OCI-LY3 (cell line): ENCODE data around the gene CDKN3.
A peak's percentile ranks its signal among the peaks of the same experiment; 100 is the strongest.

Experiments
- H2AFZ ChIP-seq: fragments of 200-600, 300-600 bp; shearing (Covaris generic); 2 replicates; pipeline ENCODE4 v1.6.0; 2014; ENCODE audit warnings: antibody characterized with exemption, low read depth, low read length
- H3K27ac ChIP-seq: fragments of 200-600, 300-600 bp; sonication (generic); 2 replicates; pipeline ENCODE4 v1.5.1; 2014; ENCODE audit warnings: mild to moderate bottlenecking, low read length, moderate library complexity, mixed read lengths
- H3K27me3 ChIP-seq: fragments of 200-600, 300-600 bp; sonication (generic); 2 replicates; pipeline ENCODE4 v1.6.1; 2014; ENCODE audit warnings: low read depth, low read length, mixed read lengths
- H3K36me3 ChIP-seq: fragments of 200-600, 300-600 bp; sonication (generic); replicated peaks from 2 replicates; pipeline ENCODE3; 2014; ENCODE audit warnings: low read depth, low read length, mixed read lengths
- H3K4me1 ChIP-seq: fragments of 300-600, 200-600 bp; sonication (generic); 2 replicates; pipeline ENCODE4 v1.6.1; 2014; ENCODE audit warnings: low read length, mixed read lengths
- H3K4me2 ChIP-seq: fragments of 200-600, 300-600 bp; sonication (generic); 2 replicates; pipeline ENCODE4 v1.6.1; 2014; ENCODE audit warnings: low read length, mixed read lengths
- H3K4me3 ChIP-seq: fragments of 300-600, 200-600 bp; sonication (generic); 2 replicates; pipeline ENCODE4 v1.5.1; 2014; ENCODE audit warnings: antibody characterized with exemption, mild to moderate bottlenecking, low read length, moderate library complexity
- H3K79me2 ChIP-seq: fragments of 300-600, 200-600 bp; shearing (Covaris generic); 2 replicates; pipeline ENCODE4 v1.6.1; 2014; ENCODE audit warnings: mild to moderate bottlenecking, low read length, mixed read lengths
- H3K9ac ChIP-seq: fragments of 300-600, 200-600 bp; shearing (Covaris generic); 2 replicates; pipeline ENCODE4 v1.6.0; 2014; ENCODE audit warnings: mild to moderate bottlenecking, low read length, moderate library complexity
- H3K9me3 ChIP-seq: fragments of 200-600, 300-600 bp; shearing (Covaris generic); 2 replicates; pipeline ENCODE4 v1.6.1; 2014; ENCODE audit warnings: low read length, mixed read lengths; ENCODE audit not compliant: insufficient read depth
- H4K20me1 ChIP-seq: fragments of 200-600, 300-600 bp; sonication (generic); 2 replicates; pipeline ENCODE4 v1.6.1; 2016; ENCODE audit warnings: low read length, mixed read lengths; ENCODE audit not compliant: insufficient read depth
- CTCF ChIP-seq: fragments of 200-600, 300-600 bp; sonication (generic); IDR thresholded peaks from 2 replicates; pipeline ENCODE4 v1.5.1; 2014; ENCODE audit warnings: antibody characterized with exemption, low read length, low read depth
- EZH2phosphoT487 ChIP-seq: fragments of 200-600 bp; shearing (Covaris generic); IDR thresholded peaks from 2 replicates; pipeline ENCODE4 v1.6.1; 2018; ENCODE audit warnings: antibody characterized with exemption, mixed run types, low read depth

CDKN3 gene

DNA sequence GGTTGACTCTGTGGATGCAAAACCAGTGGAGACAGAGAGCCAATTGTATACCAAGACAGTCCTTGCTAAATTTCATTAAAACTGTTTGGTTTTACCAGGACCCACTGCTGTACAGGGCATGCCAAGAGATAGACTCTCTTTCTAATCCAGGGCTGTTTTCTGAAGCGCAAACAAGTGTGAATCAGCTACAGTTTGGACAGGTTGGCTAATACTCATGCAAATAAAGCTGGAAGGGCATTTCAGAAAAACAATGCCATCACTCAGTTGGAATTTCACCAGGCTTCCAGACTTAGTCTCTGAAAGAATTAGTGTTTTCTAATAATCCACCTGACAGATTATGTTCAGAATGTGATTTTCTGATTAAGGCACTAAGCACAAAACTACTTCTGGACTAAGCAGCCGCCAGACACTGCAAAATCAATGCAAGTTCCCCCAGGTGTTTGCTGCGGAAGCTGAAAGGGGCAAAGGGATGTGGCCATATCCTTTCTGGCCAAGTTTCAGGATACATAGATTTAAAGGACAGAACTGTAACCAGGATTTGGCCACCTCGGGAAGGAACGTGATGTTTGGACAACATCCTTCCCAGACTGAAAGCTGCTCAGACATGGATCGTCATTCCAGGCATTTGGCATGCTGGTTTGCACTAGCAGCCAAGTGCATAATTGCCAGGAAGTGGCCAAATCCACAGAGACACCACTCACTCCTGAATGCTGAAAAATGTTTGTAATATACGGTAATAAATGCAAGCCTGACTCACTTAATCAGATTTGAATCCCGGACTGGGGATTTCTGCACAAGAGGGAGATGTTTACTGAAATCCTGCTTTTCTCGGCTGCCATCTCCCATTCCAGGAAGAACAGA lies 32.0 kb upstream of the CDKN3 start:
- Histone ChIP-seq H3K27ac (no peak overlapping the region), H3K4me2 (no peak overlapping the region), H4K20me1 (no peaks in the 10 kb centered on the region), H3K36me3 (no peaks in the 10 kb centered on the region), H3K9me3 (no peaks in the 10 kb centered on the region), H3K79me2 (no peaks in the 10 kb centered on the region), H3K27me3 (0 out of 2 replicates have a peak, but pooled peaks cover 3% of the 10 kb centered on the region), H2AFZ (no peak overlapping the region), H3K4me1 (0 out of 2 replicates have a peak, but pooled peaks cover 6% of the 10 kb centered on the region), H3K4me3 (no peak overlapping the region), H3K9ac (no peak overlapping the region)
- TF ChIP-seq EZH2phosphoT487 (no peak), CTCF (no peak)

DNA sequence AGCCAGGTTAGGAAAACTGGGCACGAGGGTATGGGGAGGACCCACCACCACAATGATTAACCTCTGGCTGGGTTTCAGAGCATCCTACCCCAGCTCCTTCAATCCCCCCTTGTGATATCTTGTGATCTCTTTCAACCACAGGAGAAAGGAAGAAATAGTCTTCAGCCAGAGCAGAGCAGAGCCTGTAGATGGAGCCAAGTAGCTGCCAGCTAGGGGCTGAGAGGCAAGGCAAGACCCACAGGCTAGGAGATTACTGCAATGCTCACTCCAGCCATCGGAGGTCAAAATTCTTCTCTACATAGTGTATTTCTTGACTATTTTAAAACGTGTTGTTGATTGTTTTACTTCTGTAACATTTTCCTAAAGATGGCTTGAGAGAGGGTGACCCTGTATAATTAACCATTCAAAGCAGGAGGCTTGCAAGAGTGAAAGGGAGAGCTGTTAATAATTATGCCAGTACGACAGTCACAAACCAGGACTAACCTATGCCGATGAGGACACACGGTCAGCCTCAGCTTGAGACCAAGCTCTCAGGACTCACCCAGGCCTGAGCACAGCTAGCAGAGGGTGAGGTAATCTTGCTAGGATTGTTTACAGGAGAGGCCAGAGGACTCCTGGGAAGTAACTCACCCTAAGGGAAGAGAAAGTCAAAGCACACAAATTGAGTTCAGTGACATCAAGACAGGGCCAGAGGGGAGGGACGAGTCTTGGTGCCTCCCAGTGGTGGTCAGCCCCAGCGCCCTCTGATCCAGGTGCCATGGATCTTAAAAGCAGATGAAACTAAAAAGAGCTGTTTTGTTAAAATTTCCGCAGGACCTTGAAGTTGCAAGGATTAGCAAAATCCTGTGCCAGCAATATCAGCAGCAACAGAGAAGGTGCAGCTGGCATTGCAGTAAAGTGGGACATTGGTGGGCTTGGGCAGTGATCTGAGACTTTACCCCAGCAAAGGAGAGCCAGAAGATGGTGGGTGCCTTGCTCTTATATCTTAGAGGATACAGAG lies 29.8 kb upstream of the CDKN3 start:
- Histone ChIP-seq H3K79me2 (no peaks in the 10 kb centered on the region), H3K4me3 (peak overlapping the region; percentile 50), H3K27me3 (0 out of 2 replicates have a peak, but pooled peaks cover 3% of the 10 kb centered on the region), H3K27ac (no peak overlapping the region), H2AFZ (peak overlapping the region; percentile 75; the same call in 1 of the 2 replicates), H3K9me3 (no peaks in the 10 kb centered on the region), H4K20me1 (no peaks in the 10 kb centered on the region), H3K4me2 (peak overlapping the region; percentile 51), H3K36me3 (no peaks in the 10 kb centered on the region), H3K4me1 (0 out of 2 replicates have a peak, but pooled peaks cover 6% of the 10 kb centered on the region), H3K9ac (no peak overlapping the region)
- TF ChIP-seq CTCF: peak; percentile 67
- no peak for TF ChIP-seq EZH2phosphoT487

DNA sequence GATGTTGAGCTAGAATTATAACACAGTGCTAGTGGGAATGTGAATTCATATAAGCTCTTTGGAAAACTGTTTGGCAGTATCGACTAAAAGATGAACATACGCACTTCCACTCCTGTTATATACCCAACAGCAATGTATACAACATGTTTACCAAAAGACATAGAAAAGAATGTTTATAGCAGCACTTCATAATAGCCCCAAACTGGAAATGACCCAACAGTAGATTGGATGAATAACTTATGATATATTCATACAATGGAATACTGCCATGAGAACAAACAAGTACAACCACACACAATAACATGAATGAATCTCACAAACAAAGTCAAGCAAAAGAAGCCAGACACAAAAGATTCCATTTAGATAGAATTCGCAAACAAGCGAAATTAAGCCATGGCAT lies 28.5 kb upstream of the CDKN3 start:
- Histone ChIP-seq H3K9me3 (no peaks in the 10 kb centered on the region), H3K27ac (no peak overlapping the region), H3K36me3 (no peaks in the 10 kb centered on the region), H3K4me1 (0 out of 2 replicates have a peak, but pooled peaks cover 3% of the 10 kb centered on the region), H3K9ac (no peak overlapping the region), H3K4me3 (no peak overlapping the region), H3K4me2 (no peak overlapping the region), H3K79me2 (no peaks in the 10 kb centered on the region), H3K27me3 (0 out of 2 replicates have a peak, but pooled peaks cover 3% of the 10 kb centered on the region), H2AFZ (no peak overlapping the region), H4K20me1 (no peaks in the 10 kb centered on the region)
- no peak for TF ChIP-seq EZH2phosphoT487
- no peak for TF ChIP-seq CTCF

DNA sequence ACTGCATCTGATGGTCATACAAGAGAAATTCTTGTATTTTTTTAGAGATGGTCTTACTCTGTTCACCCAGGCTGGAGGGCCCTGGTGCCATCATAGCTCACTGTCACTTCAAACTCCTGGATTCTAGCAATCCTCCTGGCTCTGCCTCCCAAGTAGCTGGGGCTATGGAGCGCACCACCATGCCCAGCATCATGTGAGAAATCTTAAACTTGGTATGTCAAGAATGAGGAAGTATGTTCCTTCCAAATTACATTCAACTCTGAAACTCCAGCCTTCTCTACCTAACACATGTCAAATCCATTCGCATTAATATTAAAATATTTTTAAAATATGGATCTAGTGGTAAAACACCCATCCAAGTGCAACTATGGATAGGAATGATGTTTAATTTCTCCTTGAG lies 27.5 kb upstream of the CDKN3 start:
- Histone ChIP-seq H3K4me1 (0 out of 2 replicates have a peak, but pooled peaks cover 3% of the 10 kb centered on the region), H3K27me3 (0 out of 2 replicates have a peak, but pooled peaks cover 1% of the 10 kb centered on the region), H3K9ac (no peak overlapping the region), H2AFZ (no peak overlapping the region), H4K20me1 (no peaks in the 10 kb centered on the region), H3K79me2 (no peaks in the 10 kb centered on the region), H3K4me3 (no peak overlapping the region), H3K27ac (no peak overlapping the region), H3K36me3 (no peaks in the 10 kb centered on the region), H3K9me3 (no peaks in the 10 kb centered on the region), H3K4me2 (no peak overlapping the region)
- no peak for TF ChIP-seq EZH2phosphoT487
- TF ChIP-seq CTCF: no peak
